Measurements from ENCODE around the gene DROSHA. TPM values are rescaled to one million over a fixed set of nuclear protein-coding genes. Genes with fewer than 3 reads are reported as not detected.

DROSHA gene
- total RNA-seq, 1 experiment from 2014 or later: 73.5 TPM

GRCh38 chr5:31372124-31372523 is 159.8 kb downstream of the DROSHA start:
- CTCF ChIA-PET: no interaction called here

More at GRCh38 chr5:31372124-31372523, 159.8 kb downstream of the DROSHA start:
- no peaks in the 10 kb centered on the region for H3K4me1 ChIP-seq (ENCODE audit: control insufficient read depth in 1 of 2, insufficient read depth in 2 of 2, low read length in 2 of 2)
- ATAC-seq (no peak), DNase-seq (ENCODE audit: low read depth, low spot score) (no peak)
- no TSS peak for BruUV-seq (replicated peaks)
- H3K79me2 ChIP-seq (ENCODE audit: insufficient read depth, low read length): no peaks in the 10 kb centered on the region
- H3K9ac ChIP-seq (ENCODE audit: low read length): no peak overlapping the region
- H4K20me1 ChIP-seq (ENCODE audit: insufficient read depth): no peaks in the 10 kb centered on the region
- H2AFZ ChIP-seq (ENCODE audit: low read depth, low read length, poor library complexity, severe bottlenecking): no peak overlapping the region
- H3K36me3 ChIP-seq (ENCODE audit: control insufficient read depth in 1 of 2, insufficient read depth in 2 of 2, low read length in 2 of 2): no peaks in the 10 kb centered on the region
- no peaks in the 10 kb centered on the region for H3K9me3 ChIP-seq (ENCODE audit: control insufficient read depth in 1 of 2, insufficient read depth in 1 of 2, low read depth in 1 of 2, low read length in 2 of 2)
- no peak overlapping the region for H3K27ac ChIP-seq (ENCODE audit: low read depth, low read length)
- no peak overlapping the region for H3K4me3 ChIP-seq (replicated peaks in 1 of 2; ENCODE audit: low read depth in 1 of 2, low read length in 2 of 2)
- TF ChIP-seq EZH2phosphoT487 (IDR thresholded peaks at IDR 0.05; ENCODE audit: borderline replicate concordance) (no peak), CTCF (IDR thresholded peaks at IDR 0.05 in 2 of 3, conservative IDR thresholded peaks at IDR 0.05 in 1 of 3; ENCODE audit: borderline replicate concordance in 1 of 3, insufficient read depth in 1 of 3, low read depth in 2 of 3, low read length in 2 of 3) (no peak), ZNF274 (IDR thresholded peaks at IDR 0.05; ENCODE audit: low read depth, low read length) (no peak), ELF1 (IDR thresholded peaks at IDR 0.05; ENCODE audit: borderline replicate concordance, low read depth) (no peak), POLR2AphosphoS5 (IDR thresholded peaks at IDR 0.05; ENCODE audit: low read depth, low read length) (no peak), ZFX (IDR thresholded peaks at IDR 0.05) (no peak), POLR2A (IDR thresholded peaks at IDR 0.05; ENCODE audit: borderline replicate concordance, extremely low read depth, insufficient read depth, insufficient read length) (no peak), TCF7L2 (IDR thresholded peaks at IDR 0.05; ENCODE audit: borderline replicate concordance, extremely low read depth, insufficient read depth, insufficient read length) (no peak), MAX (IDR thresholded peaks at IDR 0.05) (no peak), YY1 (IDR thresholded peaks at IDR 0.05; ENCODE audit: extremely low read depth, insufficient replicate concordance, low read depth, low read length) (no peak), SIN3A (IDR thresholded peaks at IDR 0.05; ENCODE audit: low read depth) (no peak), SP1 (IDR thresholded peaks at IDR 0.05; ENCODE audit: low read depth) (no peak), RAD21 (IDR thresholded peaks at IDR 0.05; ENCODE audit: low read depth) (no peak), ZBTB33 (IDR thresholded peaks at IDR 0.05; ENCODE audit: extremely low read depth, insufficient replicate concordance, low read length) (no peak), CBX3 (IDR thresholded peaks at IDR 0.05; ENCODE audit: low read depth) (no peak), JUND (IDR thresholded peaks at IDR 0.05) (no peak), ATF3 (IDR thresholded peaks at IDR 0.05) (no peak), FOSL1 (IDR thresholded peaks at IDR 0.05; ENCODE audit: low read depth) (no peak), REST (IDR thresholded peaks at IDR 0.05; ENCODE audit: low read depth) (no peak)
- intact Hi-C loops (cut with micrococcal nuclease): no loop called here
- no peaks in the 10 kb centered on the region for H3K9me2 ChIP-seq (ENCODE audit: insufficient read depth)
- RAD21 ChIA-PET (ENCODE audit: low non-redundant PET in 1 of 2, low total read pairs in 2 of 2, uncharacterized antibody in 2 of 2, unreplicated experiment in 2 of 2): no interaction called here
- POLR2A ChIA-PET: no interaction called here
- no peak overlapping the region for H3K4me2 ChIP-seq (ENCODE audit: low read length)
- H3K27me3 ChIP-seq (ENCODE audit: insufficient read depth, low read length): peaks cover 31% of the 10 kb centered on the region
